Right lobe of liver (tissue), 6 donors: ENCODE measurements around the gene NAV2. TPM values are rescaled to one million over a fixed set of nuclear protein-coding genes. Genes with fewer than 3 reads are reported as not detected.

Experiments
- ATAC-seq, 4 donors: fragments of 200-7000 bp; cut with Tn5 transposase; one replicate each; pipeline ENCODE4 v1.9.1; 2020; ENCODE audit warnings: mild to moderate bottlenecking in 4 of 4, moderate library complexity in 4 of 4
- DNase-seq, 3 donors: peaks; one replicate each; pipeline ENCODE4 v3.0.0-alpha.2; 2020
- H3K27ac ChIP-seq, 3 donors: fragments of 200-600 bp; one replicate each; pipeline ENCODE4 v1.8.0; 2022
- H3K27me3 ChIP-seq, 2 donors: fragments of 200-600 bp; one replicate each; pipeline ENCODE4 v1.8.0; 2022
- H3K36me3 ChIP-seq, 4 donors: fragments of 200-600 bp; sonication (generic) in 1 of 4; one replicate each; pipeline versions ENCODE4 v1.5.1 to v1.8.0; 2017 to 2022; ENCODE audit warnings: control low read depth in 1 of 4
- H3K4me1 ChIP-seq, 4 donors: fragments of 200-600 bp; sonication (generic) in 1 of 4; one replicate each; pipeline versions ENCODE4 v1.5.1 to v1.8.0; 2017 to 2022; ENCODE audit warnings: control low read depth in 1 of 4
- H3K4me3 ChIP-seq, 3 donors: fragments of 200-600 bp; one replicate each; pipeline ENCODE4 v1.8.0; 2022
- H3K9me3 ChIP-seq, 4 donors: fragments of 200-600 bp; sonication (generic) in 1 of 4; one replicate each; pipeline versions ENCODE4 v1.5.1 to v1.8.0; 2017 to 2022; ENCODE audit warnings: control low read depth in 1 of 4
- CTCF ChIP-seq, 4 donors: fragments of 200-600 bp in 3 of 4; fragments of 450-650 bp in 1 of 4; IDR thresholded peaks; one replicate each; pipeline versions ENCODE4 v1.5.1 to v1.8.0; 2016 to 2022; ENCODE audit warnings: antibody characterized with exemption in 4 of 4, mild to moderate bottlenecking in 2 of 4
- POLR2A ChIP-seq: fragments of 450-650 bp; IDR thresholded peaks from one replicate; pipeline ENCODE4 v1.6.1; 2017; ENCODE audit warnings: antibody characterized with exemption, mild to moderate bottlenecking
- WGBS: methylation state at CpG from one replicate; pipeline ENCODE4 v1.1.6; 2018; ENCODE audit warnings: low coverage, low lambda C conversion rate; ENCODE audit not compliant: insufficient coverage; ENCODE audit errors: missing lambda C conversion rate; 5-methylcytosine and 5-hydroxymethylcytosine counted together
- intact Hi-C, 2 donors: fragments of 100-400 bp; cut with DNase I; formaldehyde crosslinking; loops; one replicate each; pipeline versions ENCODE4 v1.11.2 to v1.14.1; 2022
- total RNA-seq, 6 experiments: library from RNA; depleted of rRNA in 2 of 6; stranded (reverse); fragments of >200 nt in 2 of 6; fragmentation: NEBNext Ultra II Directional in 3 of 6; extraction: Animal tissue kit (Norgen Biotek cat#: 25700) in 3 of 6; gene quantifications; one replicate each; pipeline versions ENCODE4 v1.1.0 to v1.2.4, GENCODE V29; 2016 to 2023
- donor health status: DM: no; HTN: yes; CAD: no.
- donor health status: DM: no; HTN: no; CAD: no.
- donor health status: DM: no; HTN: no; CAD: no.
- donor health status: DM: no; HTN: yes; CAD: no.
- donor health status: DM: no; HTN: yes; CAD: no.

The NAV2 gene
- total RNA-seq, 6 experiments from 2014 or later: 15.5 to 69.2 (median 37.1) TPM

- ATAC-seq (no peak), DNase-seq (no peak)
- Histone ChIP-seq H3K36me3 (no peaks in the 10 kb centered on the region), H3K27me3 (no peaks in the 10 kb centered on the region), H3K4me1 (no peaks in the 10 kb centered on the region), H3K9me3 (no peaks in the 10 kb centered on the region), H3K4me3 (no peak overlapping the region), H3K27ac (no peak overlapping the region)
- intact Hi-C loops: no loop called here
- no peak for TF ChIP-seq POLR2A
- no peak for TF ChIP-seq CTCF (IDR thresholded peaks at IDR 0.05)
Measured at GRCh38 chr11:19874266-19874665, 161.6 kb downstream of the NAV2 start.

- intact Hi-C loops: no loop called here
- no peak for TF ChIP-seq POLR2A
- no peak for TF ChIP-seq CTCF (IDR thresholded peaks at IDR 0.05)
- Histone ChIP-seq H3K4me1 (no peaks in the 10 kb centered on the region), H3K9me3 (no peaks in the 10 kb centered on the region), H3K36me3 (peaks cover 0 to 9% (median 0%) of the 10 kb centered on the region in 4 donors), H3K27me3 (no peaks in the 10 kb centered on the region), H3K4me3 (no peak overlapping the region), H3K27ac (no peak overlapping the region)
- DNase-seq: no peak
- WGBS: 100% methylated on average over 1 of the region's 1 CpG
- ATAC-seq: no peak
Measured at GRCh38 chr11:19876750-19877149, 164.1 kb downstream of the NAV2 start.

GRCh38 chr11:19878520-19878919 is 165.9 kb downstream of the NAV2 start:
- Histone ChIP-seq H3K4me3 (no peak overlapping the region), H3K9me3 (no peaks in the 10 kb centered on the region), H3K4me1 (no peaks in the 10 kb centered on the region), H3K36me3 (peaks cover 0 to 9% (median 0%) of the 10 kb centered on the region in 4 donors), H3K27ac (no peak overlapping the region), H3K27me3 (no peaks in the 10 kb centered on the region)
- 57% methylated on average over 3 of the region's 6 CpGs for WGBS
- TF ChIP-seq POLR2A (no peak), CTCF (IDR thresholded peaks at IDR 0.05) (no peak)
- DNase-seq (no peak), ATAC-seq (no peak)
- intact Hi-C loops: no loop called here

- 72% methylated on average over 8 of the region's 16 CpGs for WGBS
- DNase-seq (no peak), ATAC-seq (no peak)
- Histone ChIP-seq H3K27me3 (no peaks in the 10 kb centered on the region), H3K27ac (no peak overlapping the region), H3K36me3 (peaks cover 0 to 9% (median 0%) of the 10 kb centered on the region in 4 donors), H3K9me3 (no peaks in the 10 kb centered on the region), H3K4me3 (no peak overlapping the region), H3K4me1 (no peaks in the 10 kb centered on the region)
- intact Hi-C loops: no loop called here
- TF ChIP-seq CTCF (IDR thresholded peaks at IDR 0.05) (no peak), POLR2A (no peak)
Measured at GRCh38 chr11:19879307-19880087, 166.9 kb downstream of the NAV2 start.

GRCh38 chr11:19880088-19880345 is 167.4 kb downstream of the NAV2 start:
- ATAC-seq (no peak), DNase-seq (no peak)
- Histone ChIP-seq H3K4me1 (no peaks in the 10 kb centered on the region), H3K36me3 (peaks cover 0 to 13% (median 0%) of the 10 kb centered on the region in 4 donors), H3K9me3 (no peaks in the 10 kb centered on the region), H3K27me3 (no peaks in the 10 kb centered on the region), H3K27ac (no peak overlapping the region), H3K4me3 (no peak overlapping the region)
- TF ChIP-seq CTCF (IDR thresholded peaks at IDR 0.05) (no peak), POLR2A (no peak)
- intact Hi-C loops: no loop called here
